IMR-90 (cell line): Measurements from ENCODE around the gene YPEL1. TPM values are rescaled to one million over a fixed set of nuclear protein-coding genes. Genes with fewer than 3 reads are reported as not detected.
A peak's percentile ranks its signal among the peaks of the same experiment; 100 is the strongest.

Experiments
- ATAC-seq: fragments of 200-7000 bp; cut with Tn5 transposase; 2 replicates; pipeline ENCODE4 v1.9.1; 2020; ENCODE audit warnings: low read depth, mild to moderate bottlenecking, moderate library complexity
- BruUV-seq: library from RNA; stranded (reverse); fragments of 400-500 nt; replicated peaks from 2 replicates; lab custom pipeline; 2021; lab: Mats Ljungman, UMichigan
- CTCF ChIA-PET: fragments of 300-600 bp; formaldehyde crosslinking; extraction: SDS; loops from one replicate; lab custom pipeline; 2021; ENCODE audit warnings: antibody characterized with exemption; lab: Yijun Ruan, JAX
- POLR2A ChIA-PET: fragments of 300-600 bp; sonication (Branson Sonifier 250); formaldehyde crosslinking; loops from one replicate; lab custom pipeline; 2022; ENCODE audit warnings: antibody characterized with exemption; ENCODE audit not compliant: unreplicated experiment; lab: Charles Lee
- DNase-seq: peaks from one replicate; pipeline ENCODE4 v3.0.0; 2013
- H2AFZ ChIP-seq: replicated peaks from 2 replicates; pipeline ENCODE3; 2013; ENCODE audit warnings: low read length, mild to moderate bottlenecking; ENCODE audit not compliant: poor library complexity
- H2AK5ac ChIP-seq: 2 replicates; pipeline ENCODE4 v1.6.1; 2013; ENCODE audit warnings: low read depth, low read length, inconsistent platforms
- H2AK9ac ChIP-seq: replicated peaks from 2 replicates; pipeline ENCODE3; 2013; ENCODE audit warnings: mild to moderate bottlenecking, low read depth, low read length, moderate library complexity; ENCODE audit not compliant: poor library complexity
- H2BK120ac ChIP-seq: 2 replicates; pipeline ENCODE4 v1.6.1; 2013; ENCODE audit warnings: low read depth, low read length, inconsistent platforms
- H2BK15ac ChIP-seq: 3 replicates; pipeline ENCODE4 v1.6.1; 2013; ENCODE audit warnings: low read depth, low read length, inconsistent platforms
- H2BK20ac ChIP-seq: 2 replicates; pipeline ENCODE4 v1.6.1; 2013; ENCODE audit warnings: low read depth, mild to moderate bottlenecking, inconsistent platforms, low read length, moderate library complexity
- H2BK5ac ChIP-seq: 2 replicates; pipeline ENCODE4 v1.6.1; 2013; ENCODE audit warnings: mild to moderate bottlenecking, low read depth, low read length, inconsistent platforms; ENCODE audit not compliant: poor library complexity, severe bottlenecking
- H3K14ac ChIP-seq: replicated peaks from 2 replicates; pipeline ENCODE4 v1.6.1; 2013; ENCODE audit warnings: low read depth, low read length, inconsistent platforms
- H3K18ac ChIP-seq: 2 replicates; pipeline ENCODE4 v1.6.1; 2013; ENCODE audit warnings: low read depth, low read length, control low read depth
- H3K23ac ChIP-seq: 2 replicates; pipeline ENCODE4 v1.6.1; 2013; ENCODE audit warnings: low read depth, low read length, inconsistent platforms
- H3K27ac ChIP-seq: 2 replicates; pipeline ENCODE4 v1.5.1; 2013; ENCODE audit warnings: mild to moderate bottlenecking, control low read depth, low read length; ENCODE audit not compliant: insufficient read depth
- H3K27me3 ChIP-seq: 2 replicates; pipeline ENCODE4 v1.6.1; 2013; ENCODE audit warnings: low read length; ENCODE audit not compliant: control insufficient read depth, insufficient read depth
- H3K36me3 ChIP-seq: 2 replicates; pipeline ENCODE4 v1.6.1; 2013; ENCODE audit warnings: low read length, mixed read lengths; ENCODE audit not compliant: control insufficient read depth, insufficient read depth
- H3K4ac ChIP-seq: 2 replicates; pipeline ENCODE4 v1.6.1; 2013; ENCODE audit warnings: low read depth, low read length, inconsistent platforms
- H3K4me1 ChIP-seq: 2 replicates; pipeline ENCODE4 v1.6.1; 2013; ENCODE audit warnings: low read length, mixed read lengths; ENCODE audit not compliant: control insufficient read depth, insufficient read depth
- H3K4me2 ChIP-seq: 2 replicates; pipeline ENCODE4 v1.6.1; 2013; ENCODE audit warnings: low read depth, mild to moderate bottlenecking, control low read depth, low read length, moderate library complexity
- H3K4me3 ChIP-seq: 2 replicates; pipeline ENCODE4 v1.5.1; 2013; ENCODE audit warnings: low read depth, mild to moderate bottlenecking, control low read depth, low read length, moderate library complexity; ENCODE audit not compliant: insufficient read depth
- H3K56ac ChIP-seq: 2 replicates; pipeline ENCODE4 v1.6.1; 2013; ENCODE audit warnings: low read length, inconsistent platforms; ENCODE audit not compliant: insufficient read depth; ENCODE audit errors: extremely low read depth
- H3K79me1 ChIP-seq, 2 experiments: 2 replicates each; pipeline ENCODE4 v1.6.1; 2013; ENCODE audit warnings: low read length in 2 of 2, inconsistent platforms in 1 of 2, low read depth in 1 of 2
- H3K9ac ChIP-seq: 2 replicates; pipeline ENCODE4 v1.6.1; 2013; ENCODE audit warnings: low read depth, low read length, control low read depth
- H3K9me1 ChIP-seq: 2 replicates; pipeline ENCODE4 v1.6.1; 2013; ENCODE audit warnings: low read length, inconsistent platforms; ENCODE audit not compliant: insufficient read depth
- H3K9me3 ChIP-seq: 2 replicates; pipeline ENCODE4 v1.6.1; 2013; ENCODE audit warnings: low read length; ENCODE audit not compliant: control insufficient read depth, insufficient read depth
- H4K20me1 ChIP-seq: 2 replicates; pipeline ENCODE4 v1.6.1; 2013; ENCODE audit warnings: low read length, inconsistent platforms; ENCODE audit not compliant: insufficient read depth
- H4K5ac ChIP-seq: 2 replicates; pipeline ENCODE4 v1.6.1; 2013; ENCODE audit warnings: mild to moderate bottlenecking, low read depth, low read length, control low read depth
- H4K8ac ChIP-seq, 2 experiments: 2 replicates each; pipeline ENCODE4 v1.6.1; 2013; ENCODE audit warnings: low read depth in 2 of 2, low read length in 2 of 2, control low read depth in 1 of 2, inconsistent platforms in 1 of 2
- H4K91ac ChIP-seq: 2 replicates; pipeline ENCODE4 v1.6.1; 2013; ENCODE audit warnings: low read depth, low read length, inconsistent platforms; ENCODE audit not compliant: insufficient read depth
- CEBPB ChIP-seq: IDR thresholded peaks from 2 replicates; pipeline ENCODE4 v1.6.1; 2012; ENCODE audit warnings: low read depth, low read length, improper control_type of control experiment
- CHD1 ChIP-seq: IDR thresholded peaks from 2 replicates; pipeline ENCODE4 v1.6.1; 2012; ENCODE audit warnings: low read depth, low read length, improper control_type of control experiment
- FOS ChIP-seq: fragments of 150-350 bp; IDR thresholded peaks from 2 replicates; pipeline ENCODE4 v1.6.1; 2016; ENCODE audit warnings: low read depth, low read length
- NFE2L2 ChIP-seq: fragments of 150-350 bp; IDR thresholded peaks from 2 replicates; pipeline ENCODE4 v1.6.1; 2016; ENCODE audit warnings: low read depth, mild to moderate bottlenecking, low read length
- POLR2A ChIP-seq: IDR thresholded peaks from 2 replicates; pipeline ENCODE4 v1.6.1; 2012; ENCODE audit warnings: mild to moderate bottlenecking, low read depth, low read length
- RCOR1 ChIP-seq: IDR thresholded peaks from 2 replicates; pipeline ENCODE4 v1.6.1; 2012; ENCODE audit warnings: mild to moderate bottlenecking, low read length, improper control_type of control experiment; ENCODE audit not compliant: insufficient replicate concordance
- WGBS, 2 experiments: methylation state at CpG; one replicate each; pipeline versions ENCODE4 v1.1.5 to v1.1.7; 2013; ENCODE audit warnings: missing lambda C conversion rate in 2 of 2; ENCODE audit not compliant: insufficient read length in 1 of 2; ENCODE audit errors: extremely low coverage in 2 of 2; 5-methylcytosine and 5-hydroxymethylcytosine counted together
- dilution Hi-C: fragments of 300-500 bp; cut with HindIII; formaldehyde crosslinking; loops from one replicate; pipeline ENCODE4 v1.14.3; 2018; ENCODE audit warnings: low sequenced_read_pairs; ENCODE audit not compliant: unreplicated experiment
- in situ Hi-C: fragments of 300-500 bp; cut with MboI; formaldehyde crosslinking; loops from 3 replicates; pipeline ENCODE4 v1.14.3; 2019; ENCODE audit warnings: low sequenced_read_pairs, inconsistent platforms, mixed read lengths
- intact Hi-C: fragments of 100-400 bp; cut with micrococcal nuclease; formaldehyde crosslinking; loops from 2 replicates; pipeline ENCODE4 v1.10.0; 2022
- polyA plus RNA-seq, 3 experiments: library from polyadenylated mRNA; depleted of rRNA; stranded (reverse); fragments of >200 nt; gene quantifications; 2 replicates each; pipeline ENCODE4 v1.2.3, GENCODE V29; 2012; ENCODE audit warnings: low replicate concordance in 1 of 3
- total RNA-seq: library from RNA; depleted of rRNA; stranded (reverse); fragments of >200 nt; gene quantifications from 2 replicates; pipeline ENCODE4 v1.2.3, GENCODE V29; 2012
- TF ChIP-seq, protein P1 (sequence below): conservative IDR thresholded peaks from 2 replicates; pipeline ENCODE4 v1.5.1; 2012; ENCODE audit warnings: mild to moderate bottlenecking, low read depth, low read length, improper control_type of control experiment

Gene YPEL1
- total and polyA plus RNA-seq, 2 of the 4 experiments (the other 2 are of a cell fraction): 0.72 to 1.3 TPM

- ATAC-seq (no peak), DNase-seq (no peak)
- BruUV-seq: no TSS peak
- Histone ChIP-seq H3K4me3 (no peak overlapping the region), H4K5ac (no peak overlapping the region; the same call in 1 of the 2 replicates), H2BK120ac (peak overlapping the region; percentile 65), H2BK15ac (peak overlapping the region; percentile 35; the same call in 1 of the 3 replicates), H4K8ac (peak overlapping the region in 1 of 2 experiments; percentile 36; a peak in 2 of 4 replicates), H2AK9ac (no peak overlapping the region), H3K23ac (peak overlapping the region; percentile 81), H3K27ac (peak overlapping the region; percentile 79), H2AK5ac (peak overlapping the region; percentile 87), H2BK5ac (peak overlapping the region; percentile 99), H4K91ac (peak overlapping the region; percentile 29), H3K4me2 (no peak overlapping the region), H3K56ac (no peak overlapping the region), H2AFZ (no peak overlapping the region), H3K36me3 (peaks cover 42% of the 10 kb centered on the region), H3K9ac (no peak overlapping the region; the same call in 1 of the 2 replicates), H3K9me3 (no peaks in the 10 kb centered on the region), H3K9me1 (peaks cover 39% of the 10 kb centered on the region), H2BK20ac (peak overlapping the region; percentile 48; the same call in 1 of the 2 replicates), H3K4me1 (peaks cover 23% of the 10 kb centered on the region), H4K20me1 (peaks cover 19% of the 10 kb centered on the region; the same call in 1 of the 2 replicates), H3K14ac (peak overlapping the region; percentile 93), H3K79me1 (peaks cover 17 to 52% of the 10 kb centered on the region in 2 experiments), H3K4ac (peak overlapping the region; percentile 68; the same call in 1 of the 2 replicates), H3K27me3 (no peaks in the 10 kb centered on the region), H3K18ac (peak overlapping the region; percentile 26; the same call in 1 of the 2 replicates)
- ChIA-PET CTCF (interaction anchor here (0.6 to 1.3 kb wide), 3 partner anchors 9 to 40 kb away, joined by 3 to 6 read pairs (median 4); no protein-coding TSS in a partner anchor), POLR2A (no interaction called here)
- in situ Hi-C loops: no loop called here
- WGBS, 2 experiments: 100% methylated on average over 5 of the region's 15 CpGs; no CpG with 5 or more reads in 1 of the 2 experiments
- intact Hi-C loops: loop anchor here (5.0 kb wide), 1 partner anchor 105 kb away; the partner anchor contains the start of gene MAPK1
- TF ChIP-seq NFE2L2 (no peak), POLR2A (no peak), CHD1 (no peak), RCOR1 (no peak), FOS (no peak), CEBPB (no peak)
- TF ChIP-seq, protein P1, sequence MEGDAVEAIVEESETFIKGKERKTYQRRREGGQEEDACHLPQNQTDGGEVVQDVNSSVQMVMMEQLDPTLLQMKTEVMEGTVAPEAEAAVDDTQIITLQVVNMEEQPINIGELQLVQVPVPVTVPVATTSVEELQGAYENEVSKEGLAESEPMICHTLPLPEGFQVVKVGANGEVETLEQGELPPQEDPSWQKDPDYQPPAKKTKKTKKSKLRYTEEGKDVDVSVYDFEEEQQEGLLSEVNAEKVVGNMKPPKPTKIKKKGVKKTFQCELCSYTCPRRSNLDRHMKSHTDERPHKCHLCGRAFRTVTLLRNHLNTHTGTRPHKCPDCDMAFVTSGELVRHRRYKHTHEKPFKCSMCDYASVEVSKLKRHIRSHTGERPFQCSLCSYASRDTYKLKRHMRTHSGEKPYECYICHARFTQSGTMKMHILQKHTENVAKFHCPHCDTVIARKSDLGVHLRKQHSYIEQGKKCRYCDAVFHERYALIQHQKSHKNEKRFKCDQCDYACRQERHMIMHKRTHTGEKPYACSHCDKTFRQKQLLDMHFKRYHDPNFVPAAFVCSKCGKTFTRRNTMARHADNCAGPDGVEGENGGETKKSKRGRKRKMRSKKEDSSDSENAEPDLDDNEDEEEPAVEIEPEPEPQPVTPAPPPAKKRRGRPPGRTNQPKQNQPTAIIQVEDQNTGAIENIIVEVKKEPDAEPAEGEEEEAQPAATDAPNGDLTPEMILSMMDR: no peak
- dilution Hi-C loops: no loop called here
These were observed 26.5 kb upstream of the YPEL1 start for GRCh38 chr22:21761994-21762680.
